Measurements from ENCODE around the gene BCL2L14.

Gene BCL2L14, protein sequence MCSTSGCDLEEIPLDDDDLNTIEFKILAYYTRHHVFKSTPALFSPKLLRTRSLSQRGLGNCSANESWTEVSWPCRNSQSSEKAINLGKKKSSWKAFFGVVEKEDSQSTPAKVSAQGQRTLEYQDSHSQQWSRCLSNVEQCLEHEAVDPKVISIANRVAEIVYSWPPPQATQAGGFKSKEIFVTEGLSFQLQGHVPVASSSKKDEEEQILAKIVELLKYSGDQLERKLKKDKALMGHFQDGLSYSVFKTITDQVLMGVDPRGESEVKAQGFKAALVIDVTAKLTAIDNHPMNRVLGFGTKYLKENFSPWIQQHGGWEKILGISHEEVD

DNA sequence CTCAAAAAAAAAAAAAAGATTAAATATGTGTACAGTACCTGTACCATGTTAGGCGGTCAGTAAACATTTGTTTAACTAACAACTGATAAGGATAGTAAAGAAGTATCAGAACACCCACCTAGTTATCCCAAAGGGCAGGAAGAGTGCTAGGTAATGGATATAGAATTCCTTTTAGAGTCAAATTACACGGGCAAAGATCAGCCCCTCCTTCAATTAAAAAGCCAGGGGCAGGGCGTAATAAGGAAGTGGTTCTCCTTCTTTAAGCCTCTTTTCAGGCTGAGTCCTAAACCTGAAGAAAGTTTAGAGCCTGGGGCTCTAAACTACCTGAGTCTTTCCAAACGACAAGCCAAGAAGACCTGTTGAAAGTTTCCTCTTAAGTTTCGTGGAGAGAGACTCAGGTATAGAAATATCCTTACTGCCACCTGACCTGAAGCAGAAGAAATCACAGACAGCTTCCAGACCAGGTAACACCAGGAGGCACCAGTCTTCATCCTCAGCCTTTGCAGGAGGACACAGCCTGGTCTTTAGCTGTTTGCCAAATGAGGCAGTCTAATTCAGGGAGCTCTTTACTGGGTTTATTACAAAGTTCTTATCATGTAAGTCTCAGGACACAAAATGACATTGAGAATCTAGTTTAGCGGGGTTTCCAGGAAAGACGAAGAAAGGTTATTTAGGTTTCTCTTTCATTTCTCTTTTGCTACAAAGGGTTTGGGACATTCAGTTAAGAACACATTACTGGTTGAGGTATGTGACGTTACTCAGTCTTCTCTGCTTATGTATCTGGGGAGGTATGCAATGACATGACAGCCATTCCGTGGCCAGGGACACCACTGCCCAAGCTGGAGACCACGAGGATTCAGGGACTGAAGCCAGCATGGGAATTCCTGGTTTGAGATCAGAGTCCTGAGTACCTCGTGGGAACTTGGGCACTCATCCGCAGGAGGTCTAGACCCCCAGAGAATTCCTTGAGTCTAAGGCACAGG lies at the start of gene BCL2L14:
TSS of gene BCL2L14 (plus strand) at position 266 of the 983 bp plus-strand sequence. CDS start 8,367 bp downstream, outside the sequence.
- peak; percentile 70 for DNase-seq

DNA sequence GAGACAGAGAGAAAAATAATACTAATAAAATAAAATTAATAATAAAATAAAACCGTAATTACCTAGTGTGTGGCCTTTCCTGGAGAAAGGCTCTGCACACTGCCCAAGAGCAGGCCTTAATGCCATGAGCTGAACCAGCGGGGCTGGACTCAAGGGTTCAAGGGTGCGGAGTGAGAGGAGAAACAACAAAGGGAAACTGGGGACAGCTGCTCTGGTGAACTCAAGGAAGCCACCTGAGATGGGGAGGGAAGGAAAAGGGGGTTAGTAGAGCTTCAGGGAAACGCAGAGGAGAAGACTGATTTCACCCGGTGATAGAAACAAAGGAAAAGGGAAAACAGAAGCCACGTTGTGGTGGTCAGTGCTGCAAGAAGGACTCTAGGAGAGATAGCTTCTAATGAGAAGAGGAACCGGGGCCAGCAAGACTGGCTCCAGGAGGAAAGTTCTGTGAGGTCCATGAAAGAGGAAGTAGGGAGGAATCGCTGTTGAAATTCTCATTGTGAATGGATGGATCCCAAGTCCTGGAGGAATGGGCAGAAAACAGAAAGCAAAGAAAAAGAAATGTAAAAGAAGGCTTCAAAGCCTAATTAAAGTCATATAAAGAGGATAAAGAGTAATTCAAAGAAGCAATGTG lies 48.3 kb upstream of the BCL2L14 start:
- DNase-seq, result no peak

DNA sequence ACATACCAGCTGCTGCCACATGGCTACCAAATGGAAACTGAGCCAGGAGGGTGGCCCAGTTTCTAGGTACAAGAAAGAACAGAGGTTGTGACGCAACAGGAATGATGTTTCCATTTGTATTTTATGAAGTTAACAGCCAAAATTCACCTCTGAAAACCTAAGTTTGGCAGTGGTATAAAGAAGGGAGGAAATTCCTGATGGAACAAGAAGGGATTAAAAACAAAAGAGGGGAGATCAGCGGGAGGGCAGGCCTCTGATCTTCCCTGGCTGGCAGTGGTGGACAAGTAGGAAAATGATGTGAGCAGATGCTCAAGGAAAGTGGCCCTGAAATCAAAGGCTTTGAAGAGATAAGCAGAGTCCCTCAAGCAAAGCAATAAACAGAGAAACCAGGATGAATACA lies 47.3 kb upstream of the BCL2L14 start:
- DNase-seq, result no peak

DNA sequence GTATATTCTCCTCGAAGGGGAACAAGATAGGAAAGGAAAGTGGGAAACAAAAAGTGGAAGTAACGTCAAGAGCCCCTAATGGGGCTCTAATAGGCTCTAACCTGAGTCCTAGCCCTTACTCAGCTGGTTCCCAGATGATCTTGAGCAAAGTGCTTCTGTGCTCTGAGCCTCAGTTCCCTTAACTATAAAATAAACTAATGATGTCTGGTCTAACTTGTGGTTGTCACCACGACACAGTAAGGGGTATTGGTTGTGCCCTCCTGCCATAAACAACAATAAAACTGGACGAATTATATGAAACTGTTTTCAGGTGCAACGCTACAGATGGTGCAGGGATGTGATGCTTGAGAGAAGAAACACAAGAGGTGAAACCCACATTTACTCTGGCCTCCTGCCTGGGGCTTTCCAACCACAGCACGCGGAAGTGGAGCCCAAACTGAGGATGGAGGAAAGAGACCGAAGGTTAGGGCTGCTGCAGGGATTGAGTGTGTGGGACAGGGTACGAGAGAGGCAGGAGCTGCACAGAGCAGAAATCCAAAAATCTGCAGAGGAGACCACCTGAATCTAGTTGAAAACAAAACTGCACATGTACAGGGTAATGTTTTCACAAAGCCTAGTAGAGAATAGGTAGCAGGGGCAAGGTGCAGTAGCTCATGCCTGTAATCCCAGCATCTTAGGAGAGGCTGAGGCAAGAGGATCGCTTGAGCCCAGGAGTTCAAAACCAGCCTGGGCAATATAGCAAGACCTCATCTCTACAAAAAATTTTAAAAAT lies 45.6 kb upstream of the BCL2L14 start:
- peak; percentile 81 for DNase-seq

DNA sequence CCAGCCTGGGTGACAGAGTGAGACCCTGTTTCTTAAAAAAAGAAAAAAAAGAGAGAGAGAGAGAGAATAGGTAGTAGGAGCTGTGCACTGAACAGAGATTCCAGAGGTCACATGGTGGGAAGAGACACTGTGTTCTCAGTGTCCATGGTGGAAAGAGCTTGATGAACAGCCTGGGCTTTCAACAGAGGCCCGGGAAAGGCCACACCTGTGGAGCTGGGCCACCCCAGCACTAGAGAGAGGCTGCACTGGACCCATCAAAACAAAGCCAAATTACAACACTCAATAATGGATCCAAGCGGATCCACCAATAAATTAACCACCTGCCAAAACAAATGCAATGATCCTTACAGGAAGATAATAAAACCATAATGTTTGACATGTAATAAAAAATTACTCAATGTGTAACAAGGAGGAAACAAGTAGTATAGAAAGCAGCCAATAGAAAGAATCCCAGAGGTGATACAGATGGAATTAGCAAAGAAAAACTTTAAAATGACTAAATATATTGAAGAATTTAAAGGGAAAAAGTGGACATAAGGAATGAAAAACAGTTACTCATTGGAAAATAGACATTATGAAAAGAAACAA lies 44.8 kb upstream of the BCL2L14 start:
- DNase-seq, result no peak

DNA sequence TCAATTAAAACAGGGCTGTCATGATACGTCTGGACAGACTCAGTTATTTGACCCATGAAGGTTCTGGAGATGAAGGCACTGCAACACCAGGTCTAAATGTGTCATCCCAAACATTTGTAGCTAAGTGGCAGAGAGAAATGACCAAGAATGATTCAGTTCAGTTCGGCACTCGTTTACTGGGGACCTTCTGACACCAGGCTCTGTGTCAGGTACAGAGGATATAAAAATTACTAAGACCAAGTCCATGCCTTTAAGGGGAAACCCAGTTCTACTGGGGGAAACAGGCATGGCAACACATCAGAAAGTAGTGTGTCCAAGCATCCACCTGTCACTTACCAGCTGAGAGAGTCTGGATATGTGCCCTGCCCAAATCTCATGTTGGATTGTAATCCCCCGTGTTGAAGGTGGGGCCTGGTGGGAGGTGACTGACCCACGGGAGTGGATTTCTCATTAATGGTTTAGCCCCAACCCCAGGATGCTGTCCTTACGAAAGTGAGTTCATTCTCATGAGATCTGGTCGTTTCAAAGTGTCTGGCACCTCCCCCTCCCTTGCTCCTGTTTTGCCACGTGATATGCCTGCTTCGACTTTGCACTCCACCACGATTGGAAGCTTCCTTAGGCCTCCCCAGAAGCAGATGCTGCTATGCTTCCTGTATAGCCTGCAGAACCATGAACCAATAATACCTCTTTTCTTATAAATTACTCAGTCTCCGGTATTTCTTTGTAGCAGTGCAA lies 41.9 kb upstream of the BCL2L14 start:
- DNase-seq, result no peak

DNA sequence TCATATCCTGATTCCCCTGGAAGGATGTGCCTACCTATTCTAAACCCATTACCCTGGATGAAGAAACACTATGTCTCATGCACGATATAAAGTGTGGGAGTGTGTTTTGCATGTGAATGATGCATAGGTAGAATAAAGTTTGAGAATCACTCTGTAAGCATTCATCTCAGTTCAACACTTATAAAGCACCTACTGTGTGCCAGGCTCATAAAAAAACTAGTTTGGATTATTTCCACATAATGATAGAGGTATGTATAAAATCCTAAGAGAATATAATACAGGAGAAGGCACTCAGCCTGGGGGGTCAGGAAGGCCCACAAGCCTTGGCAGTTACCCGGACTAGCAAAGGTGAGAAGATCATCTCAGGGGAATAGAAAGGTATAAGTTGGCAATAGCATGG lies 41.1 kb upstream of the BCL2L14 start:
- no peak for DNase-seq

DNA sequence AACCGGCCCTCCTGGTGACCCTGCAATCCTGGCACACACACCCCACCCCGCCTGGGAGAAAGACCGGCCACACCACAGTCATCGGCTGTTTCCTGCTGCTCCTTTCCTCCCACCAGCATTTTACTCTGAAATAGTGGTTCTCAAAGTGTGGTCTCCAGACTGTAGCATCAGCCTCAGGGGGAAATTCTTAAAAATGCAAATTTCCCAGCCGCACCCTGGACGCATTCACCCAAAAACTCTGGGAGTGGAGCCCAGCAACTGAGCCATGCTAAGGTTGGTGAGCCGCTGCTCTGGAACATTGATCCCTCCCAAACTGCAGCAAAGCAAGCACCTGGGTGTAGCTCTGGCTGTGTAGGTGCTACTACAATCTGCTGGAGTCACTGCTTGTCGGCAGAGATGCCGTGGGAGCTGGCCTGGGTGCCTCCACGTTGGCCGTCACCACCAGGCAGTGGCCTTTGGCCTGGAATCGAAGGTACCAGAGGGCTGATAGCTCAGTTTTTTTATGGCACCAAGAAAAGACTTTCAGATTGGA lies 38.4 kb upstream of the BCL2L14 start:
- peak; percentile 65 for DNase-seq

DNA sequence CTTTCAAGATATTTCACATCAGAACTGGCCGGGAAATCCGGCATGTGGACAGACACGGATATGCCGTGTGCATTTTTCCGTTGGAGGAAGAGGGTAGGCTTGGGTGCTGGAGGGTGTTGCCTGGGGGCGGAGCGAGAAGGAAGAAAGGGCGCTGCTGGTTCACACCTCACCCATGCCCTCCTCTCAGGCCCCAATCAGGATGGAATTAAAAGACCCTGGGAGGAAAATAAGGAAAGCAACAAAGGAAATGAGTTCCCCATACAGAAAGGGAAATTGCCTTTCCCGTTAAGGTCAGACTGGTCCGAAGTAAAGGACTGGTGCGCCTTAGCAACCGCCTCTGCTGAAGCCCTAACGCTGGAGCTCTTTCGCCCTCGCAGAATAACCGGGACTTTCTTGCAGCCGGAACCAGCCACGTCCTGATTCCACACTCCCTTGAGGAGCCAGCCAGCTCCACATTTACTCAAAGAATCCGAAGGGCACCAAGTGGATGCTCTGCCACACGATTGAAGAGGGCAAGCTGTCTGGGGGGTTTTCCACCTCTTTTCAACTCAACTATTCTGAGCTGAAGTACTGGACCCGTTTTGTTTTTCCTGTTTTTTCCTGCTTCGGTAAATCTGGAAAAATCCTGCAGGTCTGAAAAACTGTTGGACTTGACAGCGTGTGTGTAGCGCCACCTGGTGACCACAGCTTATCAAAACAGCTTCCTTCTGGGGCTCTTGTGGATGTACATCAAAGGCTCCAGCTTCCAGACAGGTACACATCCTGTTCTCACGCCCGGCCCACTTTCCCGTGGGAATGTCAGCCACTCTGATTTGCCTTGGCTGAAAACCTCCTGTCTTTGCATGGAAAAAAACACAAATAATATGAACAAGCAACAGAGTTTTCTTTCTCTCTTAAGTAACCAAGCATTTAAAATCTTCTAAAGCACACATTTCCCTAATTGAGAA lies 37.6 kb upstream of the BCL2L14 start:
- peak; percentile 89 for DNase-seq

DNA sequence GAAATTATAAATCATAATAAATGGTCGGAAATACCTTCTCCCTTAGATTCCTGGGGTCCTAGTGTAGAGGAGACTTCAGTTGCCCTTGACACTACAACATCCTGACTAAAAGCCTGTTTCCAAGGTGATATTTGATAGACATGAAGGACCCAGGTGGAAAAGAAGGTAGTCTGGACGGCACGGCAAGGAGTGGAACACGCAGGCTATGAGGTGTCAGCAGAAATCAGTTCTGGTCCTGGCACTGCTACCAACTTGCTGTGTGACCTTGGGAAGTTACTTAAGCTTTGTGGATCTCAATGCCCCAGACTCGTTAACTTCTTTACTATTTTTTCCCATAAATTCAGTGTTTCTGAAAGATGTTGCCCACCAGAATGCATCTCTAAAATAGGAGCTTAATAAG lies 36.9 kb upstream of the BCL2L14 start:
- no peak for DNase-seq

DNA sequence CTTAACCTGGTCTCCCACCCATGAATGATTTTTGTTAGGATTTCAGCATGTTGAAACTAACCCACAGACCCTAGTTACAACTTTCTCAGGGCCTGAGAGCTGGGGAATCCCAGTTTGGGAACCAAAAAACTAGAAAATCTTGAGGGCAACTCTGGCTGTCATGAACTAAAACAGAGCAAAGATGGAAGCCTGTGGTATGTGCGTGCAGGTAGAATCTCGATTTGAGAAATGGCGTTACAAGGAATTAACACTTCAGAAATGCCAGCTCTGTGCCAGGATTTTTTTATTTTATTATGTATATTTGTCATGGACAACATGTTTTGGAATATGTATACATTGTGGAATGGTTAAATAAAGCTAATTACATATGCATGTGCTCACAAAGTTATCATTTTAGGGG lies 36.4 kb upstream of the BCL2L14 start:
- no peak for DNase-seq

DNA sequence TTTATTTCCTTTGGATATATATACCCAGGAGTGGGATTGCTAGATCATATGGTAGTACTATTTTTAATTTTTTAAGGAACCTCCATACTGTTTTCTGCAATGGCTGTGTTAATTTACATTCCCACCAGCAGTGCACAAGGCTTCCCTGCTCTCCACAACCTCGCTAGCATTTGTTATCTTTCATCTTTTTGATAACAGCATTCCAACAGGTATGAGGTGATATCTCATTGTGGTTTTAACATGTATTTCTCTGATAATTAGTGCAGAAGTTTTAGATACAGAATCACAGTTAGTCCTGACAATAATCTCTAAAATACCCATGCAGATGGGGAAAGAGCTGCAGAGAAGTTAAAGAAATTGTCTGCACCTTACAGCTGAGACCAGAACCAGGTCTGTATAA lies 35.5 kb upstream of the BCL2L14 start:
- DNase-seq, result no peak

DNA sequence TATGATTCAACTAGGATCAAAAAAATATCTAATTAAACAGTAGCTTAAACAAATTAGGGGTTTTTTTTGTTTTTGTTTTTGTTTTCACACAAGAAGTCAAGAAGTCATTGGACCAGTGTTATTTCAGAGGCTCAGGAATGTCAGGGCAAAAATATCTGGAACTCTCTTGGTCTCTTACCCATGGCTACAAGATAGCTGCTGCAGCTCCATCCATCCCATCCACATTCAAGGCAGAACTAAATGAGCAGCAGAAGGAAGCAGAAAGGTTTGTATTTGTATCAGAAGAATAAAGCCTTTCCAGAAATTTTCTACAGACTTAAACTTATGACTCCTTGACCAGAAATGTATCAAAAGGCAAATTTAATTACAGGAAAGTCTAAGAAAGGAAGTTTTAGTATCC lies 33.8 kb upstream of the BCL2L14 start:
- DNase-seq, result no peak

DNA sequence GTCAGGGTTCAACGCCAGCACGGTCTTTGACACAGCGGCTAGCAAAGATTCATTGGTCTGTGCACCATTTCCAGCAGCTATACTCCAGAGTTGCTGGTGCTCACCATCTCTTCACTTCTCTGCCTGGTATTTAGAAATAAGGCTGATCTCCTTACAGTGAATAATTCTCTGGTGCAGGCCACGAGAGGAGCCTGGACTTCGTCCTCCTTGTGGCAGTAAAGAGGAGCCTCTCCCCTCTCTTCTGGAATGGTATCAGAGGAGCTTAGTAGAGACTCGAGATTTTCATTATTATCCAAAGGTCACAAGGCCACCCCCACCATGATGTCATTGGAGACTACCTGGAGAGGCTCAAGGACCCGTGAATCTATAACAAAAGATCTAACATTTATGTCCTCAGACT lies 30.8 kb upstream of the BCL2L14 start:
- DNase-seq, result no peak

DNA sequence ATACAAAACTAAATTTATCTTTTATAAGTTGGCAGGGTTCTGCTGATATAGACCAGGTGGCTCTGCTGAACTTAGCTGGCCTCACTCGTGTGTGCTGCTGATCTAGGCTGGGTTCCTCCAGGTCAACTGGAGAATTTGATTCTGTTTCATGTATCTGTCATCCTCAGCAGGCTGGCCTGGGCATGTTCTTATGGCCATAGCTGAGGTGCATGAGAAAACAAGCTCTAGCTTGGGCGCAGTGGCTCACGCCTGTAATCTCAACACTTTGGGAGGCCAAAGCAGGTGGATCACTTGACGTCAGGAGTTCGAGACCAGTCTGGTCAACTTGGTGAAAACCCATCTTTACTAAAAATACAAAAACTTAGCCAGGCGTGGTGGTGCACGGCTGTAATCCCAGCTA lies 24.3 kb upstream of the BCL2L14 start:
- no peak for DNase-seq

DNA sequence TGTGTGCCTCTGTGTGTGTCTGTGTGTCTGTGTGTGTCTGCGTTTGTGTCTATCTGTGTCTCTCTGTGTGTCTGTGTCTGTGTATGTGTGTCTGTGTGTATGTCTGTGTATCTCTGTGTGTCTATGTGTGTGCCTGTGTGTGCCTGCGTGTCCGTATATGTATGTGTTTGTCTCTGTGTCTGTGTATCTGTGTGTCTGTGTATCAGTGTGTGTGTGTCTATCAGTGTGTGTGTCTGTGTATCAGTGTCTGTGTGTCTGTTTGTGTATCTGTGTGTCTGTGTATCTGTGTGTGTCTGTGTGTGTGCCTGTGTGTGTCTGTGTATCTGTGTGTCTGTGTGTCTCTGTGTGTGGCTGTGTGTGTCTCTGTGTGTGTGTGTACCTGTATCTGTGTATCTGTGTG lies 23.1 kb upstream of the BCL2L14 start:
- DNase-seq, result no peak

DNA sequence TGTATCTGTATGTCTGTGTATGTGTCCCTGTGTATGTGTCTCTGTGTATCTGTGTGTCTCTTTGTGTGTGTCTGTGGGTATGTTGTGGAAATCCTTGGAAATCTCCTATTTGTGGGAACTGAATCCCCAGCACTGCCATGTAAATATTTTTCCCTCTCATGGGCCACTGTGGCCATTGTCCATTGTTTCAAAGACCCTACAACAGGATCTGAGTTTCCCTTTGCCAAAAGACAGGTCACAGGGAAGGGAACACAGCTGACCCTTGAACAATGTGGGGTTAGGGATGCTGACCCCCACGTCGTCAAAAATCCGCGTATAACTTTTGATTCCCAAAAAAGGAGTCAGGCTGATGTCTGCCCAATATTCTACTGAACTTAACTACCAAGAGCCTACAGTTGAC lies 22.5 kb upstream of the BCL2L14 start:
- no peak for DNase-seq

DNA sequence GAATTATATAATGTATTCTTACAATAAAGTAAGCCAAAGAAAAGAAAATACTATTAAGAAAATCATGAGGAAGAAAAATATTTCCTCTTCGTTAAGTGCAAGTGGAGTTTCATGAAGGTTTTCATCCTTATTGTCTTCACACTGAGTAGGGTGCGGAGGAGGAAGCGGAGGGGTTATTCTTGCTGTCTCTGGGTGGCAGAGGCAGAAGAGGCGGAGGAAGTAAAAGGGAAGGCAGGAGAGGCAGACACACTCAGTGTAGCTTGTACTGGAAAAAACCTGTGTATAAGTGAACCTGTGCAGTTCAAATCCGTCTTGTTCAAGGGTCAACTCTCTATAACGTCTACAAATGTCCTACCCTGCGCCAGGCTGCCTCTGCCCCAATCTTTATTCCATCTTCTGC lies 22.0 kb upstream of the BCL2L14 start:
- DNase-seq, result no peak

DNA sequence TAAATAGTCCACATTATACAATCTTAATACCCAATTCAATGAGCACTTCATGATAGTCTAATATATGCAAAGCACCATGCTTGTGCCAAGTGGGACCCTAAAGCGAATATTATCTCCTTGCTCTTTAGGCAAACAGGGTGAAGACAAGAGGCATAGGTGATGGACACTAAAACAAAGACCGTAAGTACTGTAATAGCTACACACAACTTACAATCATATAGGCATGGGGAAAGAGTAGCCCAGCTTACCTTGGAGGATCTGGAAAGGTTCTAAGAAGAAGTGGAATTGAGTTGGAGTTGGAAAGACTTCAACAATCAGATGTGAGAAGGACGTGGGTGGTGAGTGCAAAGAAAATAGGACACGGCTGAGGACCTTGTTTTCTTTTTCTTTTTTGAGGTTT lies 19.1 kb upstream of the BCL2L14 start:
- DNase-seq, result no peak

DNA sequence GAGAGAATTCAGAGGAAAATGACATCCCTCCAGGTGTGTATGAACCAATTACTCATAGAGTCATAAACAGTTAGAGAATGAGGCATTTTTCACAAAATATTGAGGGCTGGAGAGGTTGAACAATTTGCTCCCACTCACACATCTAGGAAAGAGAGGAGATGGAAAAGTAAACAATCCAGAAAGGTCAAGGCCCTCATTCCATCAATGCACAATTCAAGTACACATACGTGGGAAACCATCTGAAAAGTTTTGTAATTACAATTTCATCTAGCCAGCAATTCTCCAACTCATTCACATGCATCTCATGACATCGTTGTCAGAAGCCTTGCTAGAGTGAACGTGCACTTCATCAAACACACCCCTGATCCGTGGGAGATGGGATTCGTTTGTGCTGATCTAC lies 15.7 kb upstream of the BCL2L14 start:
- DNase-seq, result no peak

Data from activated effector memory CD4-positive, alpha-beta T cell treated with anti-CD3 and anti-CD28 coated beads, Interleukin-2, amount 50 U/mL, for 16 hours (primary cell).